Measurements from ENCODE around the gene NEURL1B.

The NEURL1B gene

GRCh38 chr5:172724242-172725183, 83.5 kb downstream of the NEURL1B start:
- ChIA-PET POLR2A (interaction anchor here (3.8 kb wide), 1 partner anchor 46 kb away, joined by 28 read pairs; the partner anchor contains the start of gene DUSP1), CTCF (interaction anchor here (0.9 to 1.4 kb wide), 4 partner anchors 8 to 209 kb away, joined by 3 to 7 read pairs (median 4); no protein-coding TSS in a partner anchor)
- TF ChIP-seq SP1 (IDR thresholded peaks at IDR 0.05) = no peak
- TF ChIP-seq SUZ12 (IDR thresholded peaks at IDR 0.05) = no peak
- TF ChIP-seq ARNT (IDR thresholded peaks at IDR 0.05) = no peak
- no peak for TF ChIP-seq FOXK2 (IDR thresholded peaks at IDR 0.05)
- no peak for TF ChIP-seq FOXA1 (IDR thresholded peaks at IDR 0.05)
- TF ChIP-seq BHLHE40 (IDR thresholded peaks at IDR 0.05; ENCODE audit: borderline replicate concordance) = no peak
- TF ChIP-seq LEF1 (IDR thresholded peaks at IDR 0.05; ENCODE audit: borderline replicate concordance) = no peak
- no peak for TF ChIP-seq NFRKB (IDR thresholded peaks at IDR 0.05)
- TF ChIP-seq ELF4 (IDR thresholded peaks at IDR 0.05) = no peak
- TF ChIP-seq FOXM1 (IDR thresholded peaks at IDR 0.05; ENCODE audit: borderline replicate concordance) = no peak
- TF ChIP-seq L3MBTL2 (conservative IDR thresholded peaks at IDR 0.05) = no peak
- no peak for TF ChIP-seq CTBP1 (IDR thresholded peaks at IDR 0.05; ENCODE audit: borderline replicate concordance)
- TF ChIP-seq ZNF384 (IDR thresholded peaks at IDR 0.05) = no peak
- no peak for TF ChIP-seq HDGF (IDR thresholded peaks at IDR 0.05; ENCODE audit: borderline replicate concordance)
- DNase-seq (ENCODE audit: extremely low spot score) = no peak

DNA sequence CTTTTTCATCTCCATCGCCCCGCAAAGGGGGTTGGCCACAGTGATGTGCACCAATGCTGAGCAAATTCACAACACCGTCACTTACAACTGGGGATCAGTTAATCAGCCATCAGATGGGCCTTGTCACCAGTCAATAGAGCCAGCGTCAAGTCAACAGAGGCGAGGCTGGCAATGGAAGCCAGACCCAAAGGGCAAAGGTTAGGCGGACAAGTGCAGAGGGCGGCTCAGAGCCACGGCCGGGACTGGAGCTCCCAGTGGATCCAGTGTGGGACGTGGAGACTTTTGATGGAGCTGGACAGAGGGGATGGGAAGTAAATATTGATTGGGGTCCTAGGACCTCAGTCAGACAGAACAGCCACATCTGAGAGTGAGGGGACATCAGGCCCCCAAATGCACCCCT, 84.2 kb downstream of the NEURL1B start:
- no peak for TF ChIP-seq L3MBTL2 (conservative IDR thresholded peaks at IDR 0.05)
- TF ChIP-seq FOXM1 (IDR thresholded peaks at IDR 0.05; ENCODE audit: borderline replicate concordance) = no peak
- TF ChIP-seq BHLHE40 (IDR thresholded peaks at IDR 0.05; ENCODE audit: borderline replicate concordance) = no peak
- no peak for TF ChIP-seq HDGF (IDR thresholded peaks at IDR 0.05; ENCODE audit: borderline replicate concordance)
- TF ChIP-seq CTBP1 (IDR thresholded peaks at IDR 0.05; ENCODE audit: borderline replicate concordance) = no peak
- no peak for TF ChIP-seq ARNT (IDR thresholded peaks at IDR 0.05)
- no peak for TF ChIP-seq LEF1 (IDR thresholded peaks at IDR 0.05; ENCODE audit: borderline replicate concordance)
- TF ChIP-seq, protein P1, sequence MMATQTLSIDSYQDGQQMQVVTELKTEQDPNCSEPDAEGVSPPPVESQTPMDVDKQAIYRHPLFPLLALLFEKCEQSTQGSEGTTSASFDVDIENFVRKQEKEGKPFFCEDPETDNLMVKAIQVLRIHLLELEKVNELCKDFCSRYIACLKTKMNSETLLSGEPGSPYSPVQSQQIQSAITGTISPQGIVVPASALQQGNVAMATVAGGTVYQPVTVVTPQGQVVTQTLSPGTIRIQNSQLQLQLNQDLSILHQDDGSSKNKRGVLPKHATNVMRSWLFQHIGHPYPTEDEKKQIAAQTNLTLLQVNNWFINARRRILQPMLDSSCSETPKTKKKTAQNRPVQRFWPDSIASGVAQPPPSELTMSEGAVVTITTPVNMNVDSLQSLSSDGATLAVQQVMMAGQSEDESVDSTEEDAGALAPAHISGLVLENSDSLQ (IDR thresholded peaks at IDR 0.05) = no peak
- no peak for TF ChIP-seq FOXA1 (IDR thresholded peaks at IDR 0.05)
- no peak for TF ChIP-seq ELF4 (IDR thresholded peaks at IDR 0.05)
- TF ChIP-seq SUZ12 (IDR thresholded peaks at IDR 0.05) = no peak
- TF ChIP-seq TARDBP (IDR thresholded peaks at IDR 0.05) = no peak
- TF ChIP-seq FOXK2 (IDR thresholded peaks at IDR 0.05) = no peak
- TF ChIP-seq NFRKB (IDR thresholded peaks at IDR 0.05) = no peak
- TF ChIP-seq SP1 (IDR thresholded peaks at IDR 0.05) = no peak
- no peak for TF ChIP-seq ZNF384 (IDR thresholded peaks at IDR 0.05)
- ChIA-PET CTCF (interaction anchor here (0.9 to 1.4 kb wide), 3 partner anchors 8 to 45 kb away, joined by 3 to 7 read pairs (median 5); no protein-coding TSS in a partner anchor), POLR2A (interaction anchor here (3.8 kb wide), 1 partner anchor 45 kb away, joined by 28 read pairs; the partner anchor contains the start of gene DUSP1)
- DNase-seq (ENCODE audit: extremely low spot score) = no peak

DNA sequence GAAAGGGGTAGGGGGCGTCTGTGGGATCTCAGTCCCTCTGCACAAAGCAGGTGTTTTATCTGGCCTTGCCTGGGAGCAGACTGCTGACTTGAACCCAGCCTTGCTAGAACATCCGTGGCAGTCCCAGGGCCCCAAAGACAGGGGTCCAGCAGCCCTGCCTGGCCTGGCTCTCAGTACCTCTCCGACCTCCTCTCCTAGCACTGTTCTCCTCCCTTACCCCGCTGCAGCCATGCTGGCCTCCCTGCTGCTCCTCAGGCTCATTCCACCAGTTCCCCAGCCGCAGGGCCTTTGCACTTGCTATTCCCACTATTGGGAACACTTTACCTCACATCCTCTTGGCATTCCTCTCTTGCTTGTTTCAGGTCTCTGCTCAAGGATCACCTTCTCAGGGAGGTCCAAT, 84.7 kb downstream of the NEURL1B start:
- TF ChIP-seq SUZ12 (IDR thresholded peaks at IDR 0.05) = no peak
- TF ChIP-seq, protein P1 (IDR thresholded peaks at IDR 0.05) = no peak
- TF ChIP-seq ZNF384 (IDR thresholded peaks at IDR 0.05) = no peak
- POLR2A ChIA-PET = interaction anchor here (1.6 kb wide), 1 partner anchor 45 kb away, joined by 6 read pairs; the partner anchor contains the start of gene DUSP1
- CTCF ChIA-PET = interaction anchor here (3.4 kb wide), 1 partner anchor 9 kb away, joined by 9 read pairs; no protein-coding TSS in a partner anchor
- no peak for DNase-seq (ENCODE audit: extremely low spot score)

DNA sequence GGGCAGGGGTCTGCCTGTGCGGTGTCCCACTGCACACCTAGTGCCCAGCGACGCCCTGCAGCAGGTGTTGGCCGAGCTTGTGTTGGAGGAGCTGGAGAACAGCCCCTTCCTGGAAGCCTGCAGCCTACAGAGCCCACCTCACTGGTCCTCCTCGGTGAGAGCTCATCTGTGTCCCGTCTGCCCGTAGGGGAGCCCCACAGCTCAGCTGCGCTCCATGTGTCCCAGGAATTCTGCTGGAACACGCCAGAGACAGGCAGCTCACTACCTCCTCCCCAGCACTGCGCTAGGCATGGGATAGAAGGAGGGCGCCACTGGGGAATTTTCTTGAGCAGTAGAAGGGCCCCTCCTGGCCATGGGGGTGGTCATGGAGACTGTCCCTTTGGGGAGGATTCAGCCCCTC, 85.9 kb downstream of the NEURL1B start:
- no peak for DNase-seq (ENCODE audit: extremely low spot score)
- TF ChIP-seq LEF1 (IDR thresholded peaks at IDR 0.05; ENCODE audit: borderline replicate concordance) (no peak), FOXK2 (IDR thresholded peaks at IDR 0.05) (no peak), CTBP1 (IDR thresholded peaks at IDR 0.05; ENCODE audit: borderline replicate concordance) (no peak), SP1 (IDR thresholded peaks at IDR 0.05) (no peak), BHLHE40 (IDR thresholded peaks at IDR 0.05; ENCODE audit: borderline replicate concordance) (no peak), HDGF (IDR thresholded peaks at IDR 0.05; ENCODE audit: borderline replicate concordance) (no peak), ARNT (IDR thresholded peaks at IDR 0.05) (no peak), NFRKB (IDR thresholded peaks at IDR 0.05) (no peak), FOXA1 (IDR thresholded peaks at IDR 0.05) (no peak), SUZ12 (IDR thresholded peaks at IDR 0.05) (no peak), ELF4 (IDR thresholded peaks at IDR 0.05) (no peak), FOXM1 (IDR thresholded peaks at IDR 0.05; ENCODE audit: borderline replicate concordance) (no peak), L3MBTL2 (conservative IDR thresholded peaks at IDR 0.05) (no peak), ZNF384 (IDR thresholded peaks at IDR 0.05) (no peak), TARDBP (IDR thresholded peaks at IDR 0.05) (no peak)
- TF ChIP-seq, protein P1 (IDR thresholded peaks at IDR 0.05) = no peak
- POLR2A ChIA-PET = interaction anchor here (1.6 kb wide), 1 partner anchor 44 kb away, joined by 6 read pairs; the partner anchor contains the start of gene DUSP1
- CTCF ChIA-PET = interaction anchor here (1.9 to 3.4 kb wide), 2 partner anchors 10 to 12 kb away, joined by 9 read pairs; no protein-coding TSS in a partner anchor

- ChIA-PET CTCF (interaction anchor here (1.9 to 3.4 kb wide), 2 partner anchors 11 to 13 kb away, joined by 9 read pairs; no protein-coding TSS in a partner anchor), POLR2A (interaction anchor here (1.6 kb wide), 1 partner anchor 43 kb away, joined by 6 read pairs; the partner anchor contains the start of gene DUSP1)
- TF ChIP-seq CTBP1 (IDR thresholded peaks at IDR 0.05; ENCODE audit: borderline replicate concordance) (no peak), SP1 (IDR thresholded peaks at IDR 0.05) (no peak), FOXA1 (IDR thresholded peaks at IDR 0.05) (no peak), FOXK2 (IDR thresholded peaks at IDR 0.05) (no peak)
- DNase-seq (ENCODE audit: extremely low spot score) = no peak
These were observed 86.5 kb downstream of the NEURL1B start for GRCh38 chr5:172727551-172727950.

Measured in HEK293T (cell line).